ENCODE data around the gene OR5T1.

The OR5T1 gene

DNA sequence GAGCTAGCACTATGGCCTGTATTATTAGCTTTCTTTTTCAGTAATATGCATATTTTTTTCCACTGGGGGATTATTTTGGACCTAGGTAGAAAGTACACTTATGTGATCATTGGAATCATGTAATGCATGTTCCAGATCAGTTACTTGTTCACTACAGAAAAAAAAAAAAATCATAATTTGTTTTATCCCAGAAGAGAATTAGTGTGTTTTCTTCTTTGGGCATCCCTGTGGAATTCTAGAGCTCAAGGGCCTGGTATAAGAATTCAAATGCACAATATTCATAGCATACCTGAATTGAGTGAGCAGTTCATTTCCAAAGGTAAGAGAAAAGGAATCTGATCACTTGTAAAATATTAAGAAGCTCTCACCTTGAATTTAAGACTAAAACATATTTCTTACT lies at the start of gene OR5T1:
TSS of gene OR5T1 (plus strand) at position 301 of the 400 bp plus-strand sequence. CDS start 1,485 bp downstream, outside the sequence.
- DNase-seq = no peak

- no peak for DNase-seq
Observed at GRCh38 chr11:56234155-56234554, 39.8 kb upstream of the OR5T1 start, which contains the start of gene OR5T2. Gene OR5T2, minus strand, starts transcription at chr11:56234255. Its CDS starts 1,193 bp downstream, at chr11:56233062.

DNA sequence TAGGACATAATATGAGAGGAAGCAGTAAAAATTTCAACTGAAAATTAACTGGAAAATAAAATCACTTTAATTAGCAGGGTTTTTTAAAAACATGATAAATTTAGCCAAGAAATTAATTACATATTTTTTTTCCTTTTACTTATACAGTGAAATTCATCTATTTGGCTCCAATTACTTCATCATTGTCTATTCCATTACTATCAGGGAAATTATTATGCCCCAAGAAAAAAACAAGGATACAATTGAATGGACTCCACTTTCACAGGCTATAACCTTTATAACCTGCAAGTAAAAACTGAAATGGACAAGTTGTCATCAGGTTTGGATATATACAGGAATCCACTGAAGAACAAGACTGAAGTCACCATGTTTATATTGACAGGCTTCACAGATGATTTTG lies 22.0 kb upstream of the OR5T1 start, which contains the start of gene OR5T3:
TSS of gene OR5T3 (plus strand) at position 301 of the 400 bp plus-strand sequence. CDS start at position 301, 0 bp downstream.
- no peak for DNase-seq

DNA sequence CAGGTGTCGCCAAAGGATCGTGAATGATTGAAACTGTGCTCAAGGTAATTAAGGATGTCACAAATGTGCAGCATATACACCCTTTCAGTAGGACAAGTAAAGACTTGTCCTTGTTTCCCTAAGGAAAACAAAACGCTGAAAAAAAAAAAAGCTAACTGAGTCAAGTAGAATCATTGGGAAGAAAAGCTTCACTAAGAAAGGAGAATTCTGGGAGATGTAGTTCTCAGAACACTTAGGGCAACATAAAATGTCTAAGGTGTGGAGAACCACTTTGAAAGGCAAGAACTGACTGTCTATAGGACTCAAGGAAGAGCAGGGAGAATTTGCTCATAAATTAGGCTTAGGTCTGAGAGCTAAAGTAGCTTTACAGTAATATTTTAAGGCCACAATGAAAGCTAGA lies 2.9 kb upstream of the OR5T1 start:
- no peak for DNase-seq

DNA sequence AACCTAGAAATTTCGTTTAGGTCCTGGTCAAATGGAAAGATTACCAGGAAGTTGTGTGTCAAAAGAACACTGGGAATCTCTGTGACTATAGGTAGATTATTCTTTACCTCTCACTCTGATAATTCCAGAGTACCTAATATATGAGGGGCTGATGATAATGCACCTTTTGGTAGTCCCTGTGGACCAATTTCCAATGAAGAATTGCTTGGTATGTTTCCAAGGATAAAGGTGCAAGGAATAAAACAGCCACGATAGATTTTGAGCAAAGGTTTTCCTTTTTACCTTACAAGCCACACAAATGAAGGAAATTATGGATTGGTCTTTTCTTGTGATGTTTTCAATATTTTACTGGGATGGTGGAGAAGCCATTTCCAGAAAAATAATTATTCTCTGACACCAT lies 18.2 kb downstream of the OR5T1 start, which contains the start of gene OR8H1:
TSS of gene OR8H1 (minus strand) at position 101 of the 400 bp plus-strand sequence. CDS start 1,192 bp downstream, outside the sequence.
- DNase-seq = no peak

DNA sequence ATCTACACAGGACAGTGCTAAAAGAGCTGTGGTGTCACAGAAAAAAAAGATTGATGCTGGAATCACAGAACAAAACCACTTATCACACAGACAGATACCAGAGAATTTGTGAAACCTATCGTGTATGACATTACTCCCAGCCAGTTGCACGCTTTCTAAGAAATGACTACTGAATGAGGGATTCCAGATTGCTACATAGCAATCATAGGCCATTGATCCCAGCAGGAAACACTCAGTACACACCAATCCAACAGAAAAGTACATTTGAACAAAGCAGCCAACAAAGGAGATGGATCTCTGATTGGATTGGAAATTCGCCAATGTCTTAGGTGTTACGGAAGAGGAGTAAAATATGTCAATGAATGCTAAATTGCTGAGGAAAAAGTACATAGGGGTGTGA lies 22.9 kb downstream of the OR5T1 start:
- DNase-seq = no peak

- DNase-seq = no peak
Observed at GRCh38 chr11:56307836-56308235, 33.9 kb downstream of the OR5T1 start.

- DNase-seq = no peak
Observed at GRCh38 chr11:56314844-56315243, 40.9 kb downstream of the OR5T1 start, which contains the start of gene OR8K3. Gene OR8K3, plus strand, starts transcription at chr11:56315144. Its CDS starts 3,163 bp downstream, at chr11:56318307.

Data from stimulated activated CD4-positive, alpha-beta T cell treated with anti-CD3 and anti-CD28 coated beads, Interleukin-4, amount 100 ng/mL, for 24 hours (primary cell).